ENCODE data around the gene FOSL2.

FOSL2 gene

DNA sequence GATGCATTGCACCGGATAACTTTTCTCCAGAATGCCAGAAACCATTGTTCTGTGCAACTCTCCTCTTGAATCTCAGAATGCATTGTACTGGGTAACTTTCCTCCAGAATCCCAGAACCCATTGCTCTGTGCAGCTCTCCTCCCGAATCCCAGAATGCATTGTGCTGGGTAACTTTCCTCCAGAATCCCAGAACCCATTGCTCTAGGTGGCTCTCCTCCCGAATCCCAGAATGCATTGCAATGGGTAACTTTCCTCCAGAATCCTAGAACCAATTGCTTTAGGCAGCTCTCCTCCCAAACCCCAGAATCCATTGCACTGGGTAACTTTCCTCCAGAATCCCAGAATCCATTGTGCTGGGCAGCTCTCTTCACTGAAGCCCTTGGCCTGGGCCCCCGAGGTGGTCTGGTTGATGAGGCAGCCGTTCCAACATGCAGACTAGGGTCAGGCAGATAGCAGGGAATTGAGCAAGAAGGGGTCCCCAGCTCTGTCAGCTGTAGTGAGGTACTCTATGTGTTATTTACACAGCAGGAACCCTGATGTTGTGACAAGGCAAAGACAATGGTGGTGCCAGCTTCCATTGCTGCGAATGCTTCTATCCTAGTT is 9.4 kb downstream of the FOSL2 start:
- DNase-seq (ENCODE audit: low read depth in 1 of 2, low spot score in 1 of 2), result no peak
- no peaks in the 10 kb centered on the region for H3K27me3 ChIP-seq (ENCODE audit: insufficient read depth, poor library complexity, severe bottlenecking)
- H3K4me3 ChIP-seq (replicated peaks; ENCODE audit: insufficient read depth, low read length), result no peak overlapping the region
- no peak overlapping the region for H3K27ac ChIP-seq (replicated peaks)
- TF ChIP-seq, protein P1, sequence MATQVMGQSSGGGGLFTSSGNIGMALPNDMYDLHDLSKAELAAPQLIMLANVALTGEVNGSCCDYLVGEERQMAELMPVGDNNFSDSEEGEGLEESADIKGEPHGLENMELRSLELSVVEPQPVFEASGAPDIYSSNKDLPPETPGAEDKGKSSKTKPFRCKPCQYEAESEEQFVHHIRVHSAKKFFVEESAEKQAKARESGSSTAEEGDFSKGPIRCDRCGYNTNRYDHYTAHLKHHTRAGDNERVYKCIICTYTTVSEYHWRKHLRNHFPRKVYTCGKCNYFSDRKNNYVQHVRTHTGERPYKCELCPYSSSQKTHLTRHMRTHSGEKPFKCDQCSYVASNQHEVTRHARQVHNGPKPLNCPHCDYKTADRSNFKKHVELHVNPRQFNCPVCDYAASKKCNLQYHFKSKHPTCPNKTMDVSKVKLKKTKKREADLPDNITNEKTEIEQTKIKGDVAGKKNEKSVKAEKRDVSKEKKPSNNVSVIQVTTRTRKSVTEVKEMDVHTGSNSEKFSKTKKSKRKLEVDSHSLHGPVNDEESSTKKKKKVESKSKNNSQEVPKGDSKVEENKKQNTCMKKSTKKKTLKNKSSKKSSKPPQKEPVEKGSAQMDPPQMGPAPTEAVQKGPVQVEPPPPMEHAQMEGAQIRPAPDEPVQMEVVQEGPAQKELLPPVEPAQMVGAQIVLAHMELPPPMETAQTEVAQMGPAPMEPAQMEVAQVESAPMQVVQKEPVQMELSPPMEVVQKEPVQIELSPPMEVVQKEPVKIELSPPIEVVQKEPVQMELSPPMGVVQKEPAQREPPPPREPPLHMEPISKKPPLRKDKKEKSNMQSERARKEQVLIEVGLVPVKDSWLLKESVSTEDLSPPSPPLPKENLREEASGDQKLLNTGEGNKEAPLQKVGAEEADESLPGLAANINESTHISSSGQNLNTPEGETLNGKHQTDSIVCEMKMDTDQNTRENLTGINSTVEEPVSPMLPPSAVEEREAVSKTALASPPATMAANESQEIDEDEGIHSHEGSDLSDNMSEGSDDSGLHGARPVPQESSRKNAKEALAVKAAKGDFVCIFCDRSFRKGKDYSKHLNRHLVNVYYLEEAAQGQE (IDR thresholded peaks at IDR 0.05; ENCODE audit: insufficient replicate concordance, low read depth), result no peak
- TF ChIP-seq SPI1 (IDR thresholded peaks at IDR 0.05; ENCODE audit: borderline replicate concordance, low read depth) (no peak), GABPA (IDR thresholded peaks at IDR 0.05; ENCODE audit: low read depth) (no peak), POLR2AphosphoS5 (IDR thresholded peaks at IDR 0.05; ENCODE audit: low read depth) (no peak)
- TF ChIP-seq, protein P2, sequence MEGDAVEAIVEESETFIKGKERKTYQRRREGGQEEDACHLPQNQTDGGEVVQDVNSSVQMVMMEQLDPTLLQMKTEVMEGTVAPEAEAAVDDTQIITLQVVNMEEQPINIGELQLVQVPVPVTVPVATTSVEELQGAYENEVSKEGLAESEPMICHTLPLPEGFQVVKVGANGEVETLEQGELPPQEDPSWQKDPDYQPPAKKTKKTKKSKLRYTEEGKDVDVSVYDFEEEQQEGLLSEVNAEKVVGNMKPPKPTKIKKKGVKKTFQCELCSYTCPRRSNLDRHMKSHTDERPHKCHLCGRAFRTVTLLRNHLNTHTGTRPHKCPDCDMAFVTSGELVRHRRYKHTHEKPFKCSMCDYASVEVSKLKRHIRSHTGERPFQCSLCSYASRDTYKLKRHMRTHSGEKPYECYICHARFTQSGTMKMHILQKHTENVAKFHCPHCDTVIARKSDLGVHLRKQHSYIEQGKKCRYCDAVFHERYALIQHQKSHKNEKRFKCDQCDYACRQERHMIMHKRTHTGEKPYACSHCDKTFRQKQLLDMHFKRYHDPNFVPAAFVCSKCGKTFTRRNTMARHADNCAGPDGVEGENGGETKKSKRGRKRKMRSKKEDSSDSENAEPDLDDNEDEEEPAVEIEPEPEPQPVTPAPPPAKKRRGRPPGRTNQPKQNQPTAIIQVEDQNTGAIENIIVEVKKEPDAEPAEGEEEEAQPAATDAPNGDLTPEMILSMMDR (IDR thresholded peaks at IDR 0.05; ENCODE audit: insufficient read depth, low read length), result no peak

DNA sequence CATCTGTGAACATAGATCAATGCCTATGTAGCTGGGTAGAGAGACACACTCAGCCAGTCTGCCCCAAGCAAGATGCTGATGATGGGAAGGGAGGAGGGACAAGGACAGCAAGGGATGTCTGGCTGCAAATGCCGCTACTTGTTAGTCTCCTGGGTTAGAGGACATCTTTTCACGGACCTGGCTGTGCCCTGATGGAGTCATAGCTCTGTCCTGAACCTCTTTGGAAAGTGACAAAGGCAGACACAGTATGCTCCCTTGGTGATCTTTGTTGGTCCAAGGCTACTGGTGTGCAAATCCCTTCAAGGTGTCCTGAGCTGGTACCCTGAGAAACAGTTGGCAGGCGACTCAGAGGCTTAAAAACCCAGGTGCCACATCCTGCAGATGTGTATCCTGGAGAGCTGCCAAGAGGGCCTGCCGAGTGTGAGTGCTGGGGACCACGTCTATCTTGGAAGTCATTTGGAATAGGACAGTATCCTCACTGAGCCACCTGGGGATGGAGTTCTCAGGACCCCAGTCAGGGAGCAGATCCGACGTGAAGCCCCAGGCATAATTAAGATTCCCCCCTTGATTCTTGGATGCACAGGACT is 10.8 kb downstream of the FOSL2 start:
- TF ChIP-seq GABPA (IDR thresholded peaks at IDR 0.05; ENCODE audit: low read depth) (no peak), SPI1 (IDR thresholded peaks at IDR 0.05; ENCODE audit: borderline replicate concordance, low read depth) (no peak), POLR2AphosphoS5 (IDR thresholded peaks at IDR 0.05; ENCODE audit: low read depth) (no peak)
- TF ChIP-seq, protein P2 (IDR thresholded peaks at IDR 0.05; ENCODE audit: insufficient read depth, low read length), result no peak
- TF ChIP-seq, protein P1 (IDR thresholded peaks at IDR 0.05; ENCODE audit: insufficient replicate concordance, low read depth), result no peak
- Histone ChIP-seq H3K27me3 (ENCODE audit: insufficient read depth, poor library complexity, severe bottlenecking) (no peaks in the 10 kb centered on the region), H3K27ac (replicated peaks) (no peak overlapping the region), H3K4me3 (replicated peaks; ENCODE audit: insufficient read depth, low read length) (no peak overlapping the region)
- no peak for DNase-seq (ENCODE audit: low read depth in 1 of 2, low spot score in 1 of 2)

DNA sequence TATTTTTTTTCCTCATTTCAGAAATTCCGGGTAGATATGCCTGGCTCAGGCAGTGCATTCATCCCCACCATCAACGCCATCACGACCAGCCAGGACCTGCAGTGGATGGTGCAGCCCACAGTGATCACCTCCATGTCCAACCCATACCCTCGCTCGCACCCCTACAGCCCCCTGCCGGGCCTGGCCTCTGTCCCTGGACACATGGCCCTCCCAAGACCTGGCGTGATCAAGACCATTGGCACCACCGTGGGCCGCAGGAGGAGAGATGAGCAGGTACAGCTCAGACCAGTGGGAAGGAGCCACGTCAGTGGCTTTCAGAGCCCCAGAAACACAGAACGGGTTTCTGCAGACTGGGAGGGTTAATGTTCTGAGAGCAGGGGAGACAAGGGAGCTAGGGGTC is 11.4 kb downstream of the FOSL2 start:
- no peak overlapping the region for H3K27ac ChIP-seq (replicated peaks)

More for the DNA sequence above, 11.4 kb downstream of the FOSL2 start:
- Histone ChIP-seq H3K27me3 (ENCODE audit: insufficient read depth, poor library complexity, severe bottlenecking) (no peaks in the 10 kb centered on the region), H3K4me3 (replicated peaks; ENCODE audit: insufficient read depth, low read length) (no peak overlapping the region)
- no peak for DNase-seq (ENCODE audit: low read depth in 1 of 2, low spot score in 1 of 2)
- TF ChIP-seq, protein P2 (IDR thresholded peaks at IDR 0.05; ENCODE audit: insufficient read depth, low read length), result no peak
- TF ChIP-seq, protein P1 (IDR thresholded peaks at IDR 0.05; ENCODE audit: insufficient replicate concordance, low read depth), result no peak
- TF ChIP-seq POLR2AphosphoS5 (IDR thresholded peaks at IDR 0.05; ENCODE audit: low read depth) (no peak), SPI1 (IDR thresholded peaks at IDR 0.05; ENCODE audit: borderline replicate concordance, low read depth) (no peak), GABPA (IDR thresholded peaks at IDR 0.05; ENCODE audit: low read depth) (no peak)

Measured in HL-60 (cell line).